Measurements from ENCODE around the gene NR2C1. TPM values are rescaled to one million over a fixed set of nuclear protein-coding genes. Genes with fewer than 3 reads are reported as not detected.

The NR2C1 gene
- total and polyA plus RNA-seq, 10 of the 15 experiments (the other 5 are each of a cell fraction or from before 2014, with no cell fraction given), result 8.8 to 38.1 (median 31.3) TPM

DNA sequence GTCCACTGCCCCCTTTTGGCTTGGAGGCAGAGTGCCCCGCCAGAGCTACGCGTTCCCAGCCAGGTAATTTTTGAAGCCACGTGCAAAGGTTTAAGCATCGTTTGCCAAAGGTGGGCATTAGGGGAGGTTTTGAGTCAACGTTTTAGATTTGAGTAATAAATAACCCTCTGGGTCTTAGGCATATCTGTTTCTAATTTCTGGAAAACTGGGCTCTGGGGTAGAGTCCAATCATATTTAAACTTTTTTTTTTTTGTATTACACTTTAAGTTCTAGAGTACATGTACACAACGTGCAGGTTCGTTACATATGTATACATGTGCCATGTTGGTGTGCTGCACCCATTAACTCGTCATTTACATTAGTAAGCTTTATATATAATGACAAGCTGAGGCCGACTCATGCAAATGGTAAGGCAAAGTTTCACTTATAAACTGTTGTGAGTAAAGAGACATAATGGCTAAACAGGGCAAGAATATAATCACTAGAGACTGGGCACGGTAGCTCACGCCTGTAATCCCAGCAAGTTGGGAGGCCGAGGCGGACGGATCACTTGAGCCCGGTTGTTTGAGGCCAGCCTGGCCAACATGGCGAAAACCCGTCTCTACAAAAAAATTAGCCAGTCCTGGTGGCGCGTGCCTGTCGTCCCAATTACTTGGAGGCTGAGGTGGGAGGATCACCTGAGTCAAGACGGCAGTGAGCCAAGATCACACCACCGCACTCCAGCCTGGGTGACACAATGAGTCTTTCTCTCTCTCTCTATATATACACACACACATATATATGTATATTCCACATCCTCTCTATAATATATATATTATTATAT is 491 bp upstream of the NR2C1 start (continued):
- TF ChIP-seq, protein P1, sequence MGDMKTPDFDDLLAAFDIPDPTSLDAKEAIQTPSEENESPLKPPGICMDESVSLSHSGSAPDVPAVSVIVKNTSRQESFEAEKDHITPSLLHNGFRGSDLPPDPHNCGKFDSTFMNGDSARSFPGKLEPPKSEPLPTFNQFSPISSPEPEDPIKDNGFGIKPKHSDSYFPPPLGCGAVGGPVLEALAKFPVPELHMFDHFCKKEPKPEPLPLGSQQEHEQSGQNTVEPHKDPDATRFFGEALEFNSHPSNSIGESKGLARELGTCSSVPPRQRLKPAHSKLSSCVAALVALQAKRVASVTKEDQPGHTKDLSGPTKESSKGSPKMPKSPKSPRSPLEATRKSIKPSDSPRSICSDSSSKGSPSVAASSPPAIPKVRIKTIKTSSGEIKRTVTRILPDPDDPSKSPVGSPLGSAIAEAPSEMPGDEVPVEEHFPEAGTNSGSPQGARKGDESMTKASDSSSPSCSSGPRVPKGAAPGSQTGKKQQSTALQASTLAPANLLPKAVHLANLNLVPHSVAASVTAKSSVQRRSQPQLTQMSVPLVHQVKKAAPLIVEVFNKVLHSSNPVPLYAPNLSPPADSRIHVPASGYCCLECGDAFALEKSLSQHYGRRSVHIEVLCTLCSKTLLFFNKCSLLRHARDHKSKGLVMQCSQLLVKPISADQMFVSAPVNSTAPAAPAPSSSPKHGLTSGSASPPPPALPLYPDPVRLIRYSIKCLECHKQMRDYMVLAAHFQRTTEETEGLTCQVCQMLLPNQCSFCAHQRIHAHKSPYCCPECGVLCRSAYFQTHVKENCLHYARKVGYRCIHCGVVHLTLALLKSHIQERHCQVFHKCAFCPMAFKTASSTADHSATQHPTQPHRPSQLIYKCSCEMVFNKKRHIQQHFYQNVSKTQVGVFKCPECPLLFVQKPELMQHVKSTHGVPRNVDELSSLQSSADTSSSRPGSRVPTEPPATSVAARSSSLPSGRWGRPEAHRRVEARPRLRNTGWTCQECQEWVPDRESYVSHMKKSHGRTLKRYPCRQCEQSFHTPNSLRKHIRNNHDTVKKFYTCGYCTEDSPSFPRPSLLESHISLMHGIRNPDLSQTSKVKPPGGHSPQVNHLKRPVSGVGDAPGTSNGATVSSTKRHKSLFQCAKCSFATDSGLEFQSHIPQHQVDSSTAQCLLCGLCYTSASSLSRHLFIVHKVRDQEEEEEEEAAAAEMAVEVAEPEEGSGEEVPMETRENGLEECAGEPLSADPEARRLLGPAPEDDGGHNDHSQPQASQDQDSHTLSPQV (IDR thresholded peaks at IDR 0.05), result peak; percentile 45; the same call in 1 of the 2 replicates
- TF ChIP-seq, protein P2, sequence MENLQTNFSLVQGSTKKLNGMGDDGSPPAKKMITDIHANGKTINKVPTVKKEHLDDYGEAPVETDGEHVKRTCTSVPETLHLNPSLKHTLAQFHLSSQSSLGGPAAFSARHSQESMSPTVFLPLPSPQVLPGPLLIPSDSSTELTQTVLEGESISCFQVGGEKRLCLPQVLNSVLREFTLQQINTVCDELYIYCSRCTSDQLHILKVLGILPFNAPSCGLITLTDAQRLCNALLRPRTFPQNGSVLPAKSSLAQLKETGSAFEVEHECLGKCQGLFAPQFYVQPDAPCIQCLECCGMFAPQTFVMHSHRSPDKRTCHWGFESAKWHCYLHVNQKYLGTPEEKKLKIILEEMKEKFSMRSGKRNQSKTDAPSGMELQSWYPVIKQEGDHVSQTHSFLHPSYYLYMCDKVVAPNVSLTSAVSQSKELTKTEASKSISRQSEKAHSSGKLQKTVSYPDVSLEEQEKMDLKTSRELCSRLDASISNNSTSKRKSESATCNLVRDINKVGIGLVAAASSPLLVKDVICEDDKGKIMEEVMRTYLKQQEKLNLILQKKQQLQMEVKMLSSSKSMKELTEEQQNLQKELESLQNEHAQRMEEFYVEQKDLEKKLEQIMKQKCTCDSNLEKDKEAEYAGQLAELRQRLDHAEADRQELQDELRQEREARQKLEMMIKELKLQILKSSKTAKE (IDR thresholded peaks at IDR 0.05; ENCODE audit: low read depth, poor library complexity, severe bottlenecking), result no peak
- TF ChIP-seq LARP7 (IDR thresholded peaks at IDR 0.05), result no peak
- no peak for TF ChIP-seq NRF1 (conservative IDR thresholded peaks at IDR 0.05; ENCODE audit: low read depth, low read length)
- TF ChIP-seq TCF12 (IDR thresholded peaks at IDR 0.05; ENCODE audit: low read depth, low read length), result no peak
- TF ChIP-seq RFX5 (IDR thresholded peaks at IDR 0.05; ENCODE audit: low read depth, low read length), result no peak
- TF ChIP-seq TARDBP (IDR thresholded peaks at IDR 0.05; ENCODE audit: borderline replicate concordance), result no peak
- TF ChIP-seq RELA (IDR thresholded peaks at IDR 0.05; ENCODE audit: borderline replicate concordance, partially characterized antibody), result no peak
- TF ChIP-seq EGR1 (IDR thresholded peaks at IDR 0.05; ENCODE audit: borderline replicate concordance in 1 of 2, low read depth in 2 of 2, low read length in 2 of 2), result peak in 1 of 2 experiments; percentile 52; a peak in 1 of 3 replicates
- TF ChIP-seq WRNIP1 (IDR thresholded peaks at IDR 0.05; ENCODE audit: borderline replicate concordance, low read depth, low read length), result no peak
- TF ChIP-seq SUPT20H (IDR thresholded peaks at IDR 0.05; ENCODE audit: borderline replicate concordance, control insufficient read depth, low read depth, low read length), result no peak
- TF ChIP-seq NR2F1 (conservative IDR thresholded peaks at IDR 0.05), result no peak
- TF ChIP-seq RB1 (IDR thresholded peaks at IDR 0.05; ENCODE audit: borderline replicate concordance), result no peak
- no peak for TF ChIP-seq POLR2A (IDR thresholded peaks at IDR 0.05; ENCODE audit: low read depth, low read length)
- no peak for TF ChIP-seq E4F1 (IDR thresholded peaks at IDR 0.05; ENCODE audit: borderline replicate concordance, partially characterized antibody)
- TF ChIP-seq HCFC1 (IDR thresholded peaks at IDR 0.05; ENCODE audit: low read length), result no peak
- TF ChIP-seq FOXM1 (IDR thresholded peaks at IDR 0.05; ENCODE audit: low read depth, low read length), result no peak
- TF ChIP-seq SUZ12 (IDR thresholded peaks at IDR 0.05; ENCODE audit: unreplicated experiment), result no peak
- TF ChIP-seq ZNF217 (IDR thresholded peaks at IDR 0.05), result no peak
- no peak for TF ChIP-seq SMAD1 (IDR thresholded peaks at IDR 0.05; ENCODE audit: low read depth, partially characterized antibody)
- peak; percentile 45; the same call in 1 of the 2 replicates for TF ChIP-seq SMC3 (IDR thresholded peaks at IDR 0.05; ENCODE audit: borderline replicate concordance, low read length)
- TF ChIP-seq BACH1 (IDR thresholded peaks at IDR 0.05; ENCODE audit: borderline replicate concordance), result no peak
- TF ChIP-seq RAD51 (IDR thresholded peaks at IDR 0.05), result peak; percentile 25; the same call in 1 of the 2 replicates

All from GM12878 (cell line).